ENCODE data around the gene EXOG. TPM values are rescaled to one million over a fixed set of nuclear protein-coding genes. Genes with fewer than 3 reads are reported as not detected.

Gene EXOG
- total RNA-seq, 4 donors from 2014 or later, result 0.34 to 3.9 (median 3.1) TPM

DNA sequence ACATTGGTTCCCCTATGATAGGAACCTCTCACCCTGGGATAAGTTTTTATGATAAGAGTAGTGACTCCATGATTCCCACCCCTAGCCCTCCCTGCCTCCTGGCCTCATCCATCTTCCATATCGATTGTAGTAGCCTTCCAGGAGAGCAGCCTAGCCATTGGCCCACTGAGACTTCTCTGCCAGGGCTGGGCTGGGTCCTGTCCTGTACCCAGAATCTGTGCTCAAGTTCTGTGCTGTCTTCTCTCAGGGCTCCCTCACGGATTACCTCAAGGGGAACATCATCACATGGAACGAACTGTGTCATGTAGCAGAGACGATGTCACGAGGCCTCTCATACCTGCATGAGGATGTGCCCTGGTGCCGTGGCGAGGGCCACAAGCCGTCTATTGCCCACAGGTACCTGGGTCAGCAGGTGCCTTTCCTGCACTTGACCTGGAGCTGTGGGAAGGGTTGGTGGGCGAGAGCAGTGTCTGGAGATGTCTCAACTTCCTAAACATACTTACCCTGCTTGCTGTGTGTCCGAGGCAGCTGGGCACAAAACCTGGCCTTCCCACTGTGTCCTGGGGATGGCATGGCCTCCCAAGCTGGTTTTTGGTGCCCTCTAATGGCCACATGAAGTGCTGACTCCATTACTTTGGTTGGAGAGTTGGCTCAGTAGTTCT, 16.6 kb upstream of the EXOG start:
- no peak for DNase-seq (ENCODE audit: low spot score in 2 of 2)

DNA sequence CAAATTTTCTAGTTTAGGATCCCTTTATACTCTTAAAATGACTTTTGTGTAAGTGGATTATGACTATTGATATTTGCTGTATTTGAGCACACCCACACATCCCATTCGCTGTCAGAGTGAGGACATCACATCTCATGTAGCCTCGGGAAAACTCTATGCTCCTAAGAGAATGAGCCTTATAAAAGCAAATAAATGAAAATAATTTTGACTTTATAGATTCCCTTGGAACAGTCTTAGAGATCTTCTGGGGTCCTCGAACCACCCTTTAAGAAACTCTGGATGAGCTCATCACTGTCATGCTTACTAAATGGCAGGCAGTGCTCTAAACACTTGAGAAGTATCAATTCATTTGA, 16.1 kb upstream of the EXOG start:
- no peak for DNase-seq (ENCODE audit: low spot score in 2 of 2)
- H3K4me3 ChIP-seq (ENCODE audit: low read depth, poor library complexity, severe bottlenecking), result no peak overlapping the region
- WGBS, 2 donors, result 58 to 69% methylated on average over 3 of the region's 3 CpGs
- TF ChIP-seq, protein P1, sequence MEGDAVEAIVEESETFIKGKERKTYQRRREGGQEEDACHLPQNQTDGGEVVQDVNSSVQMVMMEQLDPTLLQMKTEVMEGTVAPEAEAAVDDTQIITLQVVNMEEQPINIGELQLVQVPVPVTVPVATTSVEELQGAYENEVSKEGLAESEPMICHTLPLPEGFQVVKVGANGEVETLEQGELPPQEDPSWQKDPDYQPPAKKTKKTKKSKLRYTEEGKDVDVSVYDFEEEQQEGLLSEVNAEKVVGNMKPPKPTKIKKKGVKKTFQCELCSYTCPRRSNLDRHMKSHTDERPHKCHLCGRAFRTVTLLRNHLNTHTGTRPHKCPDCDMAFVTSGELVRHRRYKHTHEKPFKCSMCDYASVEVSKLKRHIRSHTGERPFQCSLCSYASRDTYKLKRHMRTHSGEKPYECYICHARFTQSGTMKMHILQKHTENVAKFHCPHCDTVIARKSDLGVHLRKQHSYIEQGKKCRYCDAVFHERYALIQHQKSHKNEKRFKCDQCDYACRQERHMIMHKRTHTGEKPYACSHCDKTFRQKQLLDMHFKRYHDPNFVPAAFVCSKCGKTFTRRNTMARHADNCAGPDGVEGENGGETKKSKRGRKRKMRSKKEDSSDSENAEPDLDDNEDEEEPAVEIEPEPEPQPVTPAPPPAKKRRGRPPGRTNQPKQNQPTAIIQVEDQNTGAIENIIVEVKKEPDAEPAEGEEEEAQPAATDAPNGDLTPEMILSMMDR (IDR thresholded peaks at IDR 0.05), result no peak
- intact Hi-C loops (cut with DNase I; ENCODE audit: low total_unique reads), result no loop called here

More for the DNA sequence above, 16.6 kb upstream of the EXOG start:
- H3K4me3 ChIP-seq (ENCODE audit: low read depth, poor library complexity, severe bottlenecking), result no peak overlapping the region
- TF ChIP-seq, protein P1 (IDR thresholded peaks at IDR 0.05), result peak in 1 of 3 donors; percentile 78
- TF ChIP-seq POLR2A (IDR thresholded peaks at IDR 0.05), result no peak
- WGBS, 2 donors, result 69 to 71% methylated on average over 10 of the region's 10 CpGs
- intact Hi-C loops (cut with DNase I; ENCODE audit: low total_unique reads), result loop anchor here (10.0 kb wide), 1 partner anchor 125 kb away; no protein-coding TSS in a partner anchor

DNA sequence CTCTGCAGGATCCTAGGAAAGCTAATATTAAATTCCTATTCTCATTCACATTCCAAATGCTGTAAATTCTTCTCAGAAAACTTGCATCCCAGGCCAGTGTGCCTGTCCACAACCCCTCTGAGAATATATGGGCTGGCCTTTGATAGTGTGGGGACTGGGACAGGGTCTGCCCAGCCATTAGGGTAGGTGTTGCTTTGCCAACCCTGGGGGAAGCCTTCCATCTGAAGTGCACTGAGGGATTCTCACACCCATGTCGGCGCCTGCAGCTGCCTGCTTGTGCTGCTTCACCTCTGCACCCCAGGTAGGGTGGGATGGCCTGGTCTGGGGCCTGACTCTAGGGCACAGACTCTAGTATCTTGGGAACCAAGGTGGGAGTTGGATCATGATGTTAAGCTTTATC, 15.2 kb upstream of the EXOG start:
- WGBS, 2 donors, result 100% methylated on average over 2 of the region's 2 CpGs
- H3K4me3 ChIP-seq (ENCODE audit: low read depth, poor library complexity, severe bottlenecking), result no peak overlapping the region
- DNase-seq (ENCODE audit: low spot score in 2 of 2), result no peak
- intact Hi-C loops (cut with DNase I; ENCODE audit: low total_unique reads), result no loop called here
- no peak for TF ChIP-seq POLR2A (IDR thresholded peaks at IDR 0.05)
- TF ChIP-seq, protein P1 (IDR thresholded peaks at IDR 0.05), result no peak

DNA sequence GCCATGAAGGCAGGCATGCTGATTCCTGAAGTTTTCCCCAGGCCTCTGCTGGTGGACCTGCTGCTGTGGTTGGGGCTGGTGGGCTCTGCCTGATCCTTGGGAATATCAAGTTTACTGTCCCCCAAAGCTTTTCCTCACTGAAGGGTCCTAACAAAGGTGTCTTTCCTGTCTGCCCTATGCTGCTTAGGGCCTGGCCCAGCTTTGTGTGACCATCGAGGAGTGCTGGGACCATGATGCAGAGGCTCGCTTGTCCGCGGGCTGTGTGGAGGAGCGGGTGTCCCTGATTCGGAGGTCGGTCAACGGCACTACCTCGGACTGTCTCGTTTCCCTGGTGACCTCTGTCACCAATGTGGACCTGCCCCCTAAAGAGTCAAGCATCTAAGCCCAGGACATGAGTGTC, 13.2 kb upstream of the EXOG start:
- 89 to 90% methylated on average over 10 of the region's 10 CpGs for WGBS, 2 donors
- DNase-seq (ENCODE audit: low spot score in 2 of 2), result no peak
- H3K4me3 ChIP-seq (ENCODE audit: low read depth, poor library complexity, severe bottlenecking), result no peak overlapping the region
- TF ChIP-seq POLR2A (IDR thresholded peaks at IDR 0.05), result no peak
- TF ChIP-seq, protein P1 (IDR thresholded peaks at IDR 0.05), result no peak
- intact Hi-C loops (cut with DNase I; ENCODE audit: low total_unique reads), result no loop called here

DNA sequence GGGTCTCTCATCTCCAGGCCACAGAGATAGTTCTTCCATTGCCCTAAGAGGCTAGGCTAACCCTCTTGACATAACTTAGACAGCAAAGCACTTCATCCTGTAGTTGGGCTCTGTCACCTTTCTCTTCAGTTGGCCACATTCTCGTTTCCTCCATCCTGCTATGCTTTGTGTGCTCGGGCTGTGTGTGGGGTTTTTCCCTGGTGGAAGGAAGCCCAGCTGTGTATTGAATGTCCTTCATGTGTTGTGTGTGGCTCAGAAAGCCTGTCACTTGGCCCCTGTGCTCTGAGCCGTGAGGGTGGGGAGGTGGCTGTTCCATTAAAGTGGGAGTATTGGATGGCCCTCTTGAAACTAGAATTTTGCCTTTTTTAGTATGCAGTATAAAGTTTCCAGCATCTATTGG, 8.8 kb upstream of the EXOG start:
- 74 to 83% methylated on average over 3 of the region's 3 CpGs for WGBS, 2 donors
- no peak for TF ChIP-seq POLR2A (IDR thresholded peaks at IDR 0.05)
- TF ChIP-seq, protein P1 (IDR thresholded peaks at IDR 0.05), result no peak
- DNase-seq (ENCODE audit: low spot score in 2 of 2), result no peak
- intact Hi-C loops (cut with DNase I; ENCODE audit: low total_unique reads), result no loop called here
- H3K4me3 ChIP-seq (ENCODE audit: low read depth, poor library complexity, severe bottlenecking), result no peak overlapping the region

DNA sequence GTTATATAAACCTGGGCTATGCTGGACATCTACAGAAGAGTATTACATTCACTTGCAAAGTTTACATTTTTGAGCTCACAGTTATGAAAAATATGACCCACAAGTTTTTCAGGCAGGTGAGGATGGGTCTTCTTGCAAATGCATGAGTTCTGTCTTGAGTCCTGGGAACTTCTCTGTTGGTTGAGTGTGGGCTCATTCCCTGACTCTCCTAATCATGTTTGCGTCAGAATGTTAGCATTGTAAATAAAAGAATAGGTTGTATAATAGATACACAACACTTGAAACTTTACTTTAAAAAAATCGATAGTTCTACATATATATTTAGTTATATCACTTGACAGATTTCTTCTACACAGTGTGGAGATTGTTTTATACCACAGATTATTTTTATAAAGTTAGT, 7.2 kb upstream of the EXOG start:
- WGBS, 2 donors, result 97% methylated on average over 2 of the region's 2 CpGs
- DNase-seq (ENCODE audit: low spot score in 2 of 2), result no peak
- intact Hi-C loops (cut with DNase I; ENCODE audit: low total_unique reads), result no loop called here
- no peak overlapping the region for H3K4me3 ChIP-seq (ENCODE audit: low read depth, poor library complexity, severe bottlenecking)
- TF ChIP-seq POLR2A (IDR thresholded peaks at IDR 0.05), result no peak
- TF ChIP-seq, protein P1 (IDR thresholded peaks at IDR 0.05), result no peak

Data from lower leg skin (tissue), 4 donors.